ENCODE measurements around the gene TAF7. TPM values are rescaled to one million over a fixed set of nuclear protein-coding genes. Genes with fewer than 3 reads are reported as not detected.
"Not testable (repeated sequence)": the region's sequence is repeated elsewhere in the genome, so short reads cannot be mapped to it uniquely, and the experiment has no call there.

Gene TAF7
- total RNA-seq, 4 donors from 2014 or later = 44.0 to 65.9 (median 59.1) TPM

DNA sequence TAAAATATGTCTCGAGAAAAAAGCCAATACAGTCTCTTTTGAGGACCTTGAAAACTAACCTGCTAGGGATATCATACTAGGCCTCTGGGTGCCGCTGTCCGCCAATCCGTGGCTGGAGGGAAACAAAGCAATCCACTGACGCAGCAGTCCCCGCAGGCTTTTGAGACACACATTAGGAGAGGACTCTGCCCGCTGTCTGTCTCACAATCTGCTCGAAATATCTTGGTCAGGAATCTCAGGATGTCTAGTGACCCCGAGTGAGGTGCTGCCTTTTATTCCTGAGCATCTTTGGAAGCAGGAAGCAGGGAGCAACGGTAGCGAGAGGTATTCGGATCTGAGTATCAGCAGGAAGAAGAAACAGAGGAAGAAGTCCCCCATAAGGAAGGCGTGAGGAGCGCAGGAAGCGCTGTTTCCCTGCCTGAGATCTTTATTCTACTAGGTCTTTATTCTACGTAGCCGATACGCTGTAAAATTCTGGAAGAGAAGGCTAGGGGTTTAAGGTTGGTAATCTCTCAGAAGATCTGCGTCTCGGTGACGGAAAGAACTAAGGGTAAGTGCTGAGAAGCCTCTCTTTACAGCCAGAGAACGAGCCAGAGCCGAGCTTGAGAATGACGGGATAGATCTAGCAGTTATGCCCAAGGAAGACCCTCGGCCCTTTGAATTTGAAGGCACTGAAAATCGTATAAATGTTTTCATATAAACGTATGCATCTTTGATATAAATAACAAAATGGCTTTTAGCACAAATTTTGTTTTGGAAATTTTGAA lies 5.7 kb upstream of the TAF7 start:
- DNase-seq (ENCODE audit: extremely low spot score) = no peak
- Histone ChIP-seq H3K27ac (replicated peaks in 1 of 4) (peak overlapping the region; percentile 29 to 68 (median 62)), H3K4me1 (peaks cover 0 to 13% (median 6%) of the 10 kb centered on the region in 4 donors), H3K27me3 (peaks cover 0 to 2% (median 0%) of the 10 kb centered on the region in 4 donors), H3K9me3 (peaks cover 0 to 70% (median 45%) of the 10 kb centered on the region in 4 donors), H3K36me3 (no peaks in the 10 kb centered on the region), H3K4me3 (peak overlapping the region; percentile 39 to 55 (median 48))
- WGBS = 9% methylated on average over 25 of the region's 27 CpGs
- TF ChIP-seq EP300 (IDR thresholded peaks at IDR 0.05) (no peak), POLR2A (IDR thresholded peaks at IDR 0.05; ENCODE audit: low read depth) (no peak), POLR2AphosphoS5 (IDR thresholded peaks at IDR 0.05) (peak in 1 of 2 donors; percentile 59)
- TF ChIP-seq, protein P1, sequence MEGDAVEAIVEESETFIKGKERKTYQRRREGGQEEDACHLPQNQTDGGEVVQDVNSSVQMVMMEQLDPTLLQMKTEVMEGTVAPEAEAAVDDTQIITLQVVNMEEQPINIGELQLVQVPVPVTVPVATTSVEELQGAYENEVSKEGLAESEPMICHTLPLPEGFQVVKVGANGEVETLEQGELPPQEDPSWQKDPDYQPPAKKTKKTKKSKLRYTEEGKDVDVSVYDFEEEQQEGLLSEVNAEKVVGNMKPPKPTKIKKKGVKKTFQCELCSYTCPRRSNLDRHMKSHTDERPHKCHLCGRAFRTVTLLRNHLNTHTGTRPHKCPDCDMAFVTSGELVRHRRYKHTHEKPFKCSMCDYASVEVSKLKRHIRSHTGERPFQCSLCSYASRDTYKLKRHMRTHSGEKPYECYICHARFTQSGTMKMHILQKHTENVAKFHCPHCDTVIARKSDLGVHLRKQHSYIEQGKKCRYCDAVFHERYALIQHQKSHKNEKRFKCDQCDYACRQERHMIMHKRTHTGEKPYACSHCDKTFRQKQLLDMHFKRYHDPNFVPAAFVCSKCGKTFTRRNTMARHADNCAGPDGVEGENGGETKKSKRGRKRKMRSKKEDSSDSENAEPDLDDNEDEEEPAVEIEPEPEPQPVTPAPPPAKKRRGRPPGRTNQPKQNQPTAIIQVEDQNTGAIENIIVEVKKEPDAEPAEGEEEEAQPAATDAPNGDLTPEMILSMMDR (IDR thresholded peaks at IDR 0.05) = peak; percentile 38 to 61 (median 56)
- intact Hi-C loops (cut with DNase I) = no loop called here

DNA sequence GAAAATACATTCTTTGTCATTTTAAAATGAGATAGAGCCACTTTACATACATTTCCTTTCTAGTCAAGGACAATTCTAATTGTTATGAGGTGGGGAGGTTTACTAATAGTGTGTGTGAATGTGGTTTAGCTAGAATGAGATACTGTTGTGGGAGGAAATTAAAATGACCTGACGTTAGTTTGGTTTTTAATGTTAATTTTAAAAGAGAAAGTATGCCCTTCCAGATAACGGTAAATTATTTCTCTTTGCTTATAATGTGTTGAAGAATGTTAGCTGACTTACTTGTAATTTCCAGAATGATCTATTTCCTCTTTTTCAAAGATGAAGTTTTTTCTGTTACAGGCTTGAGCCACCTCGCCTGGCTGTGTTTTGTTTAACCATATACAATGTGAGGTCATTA lies 1.7 kb upstream of the TAF7 start:
- peaks cover 4 to 21% (median 9%) of the 10 kb centered on the region in 4 donors for H3K4me1 ChIP-seq
- TF ChIP-seq, protein P1 (IDR thresholded peaks at IDR 0.05) = no peak
- no peak for TF ChIP-seq POLR2AphosphoS5 (IDR thresholded peaks at IDR 0.05)
- TF ChIP-seq EP300 (IDR thresholded peaks at IDR 0.05) = no peak
- no peak for TF ChIP-seq POLR2A (IDR thresholded peaks at IDR 0.05; ENCODE audit: low read depth)
- H3K27ac ChIP-seq (replicated peaks in 1 of 4) = no peak overlapping the region
- intact Hi-C loops (cut with DNase I) = loop anchor here (5.0 kb wide), 1 partner anchor 235 kb away; no protein-coding TSS in a partner anchor
- DNase-seq (ENCODE audit: extremely low spot score) = no peak
- peaks cover 17 to 26% (median 23%) of the 10 kb centered on the region in 4 donors for H3K36me3 ChIP-seq
- H3K4me3 ChIP-seq = no peak overlapping the region
- WGBS = 94% methylated on average over 3 of the region's 3 CpGs
- H3K27me3 ChIP-seq = no peaks in the 10 kb centered on the region
- peaks cover 23 to 64% (median 42%) of the 10 kb centered on the region in 4 donors for H3K9me3 ChIP-seq

DNA sequence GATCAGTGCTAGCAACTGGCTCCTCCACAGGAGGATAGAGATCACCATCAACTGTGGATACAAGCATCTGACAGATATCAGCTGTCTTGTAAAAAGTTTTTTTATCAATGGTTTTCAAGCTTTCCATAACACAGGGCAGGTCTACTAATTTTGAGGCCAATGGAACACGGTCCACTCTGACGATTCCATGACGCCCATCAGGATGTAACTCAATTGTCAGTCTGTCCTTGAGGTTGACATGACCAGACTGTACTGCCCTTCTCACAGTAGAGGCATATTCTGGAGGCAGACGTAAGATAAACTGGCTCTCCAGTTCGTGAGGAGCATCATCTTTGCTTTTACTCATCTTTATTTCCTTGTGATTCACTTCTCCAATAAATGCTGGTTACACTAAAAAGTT lies 885 bp downstream of the TAF7 start:
- no peaks in the 10 kb centered on the region for H3K27me3 ChIP-seq
- no peak for TF ChIP-seq POLR2A (IDR thresholded peaks at IDR 0.05; ENCODE audit: low read depth)
- TF ChIP-seq EP300 (IDR thresholded peaks at IDR 0.05) = no peak
- no peak for TF ChIP-seq POLR2AphosphoS5 (IDR thresholded peaks at IDR 0.05)
- TF ChIP-seq, protein P1 (IDR thresholded peaks at IDR 0.05) = no peak
- H3K9me3 ChIP-seq = peaks cover 23 to 76% (median 62%) of the 10 kb centered on the region in 4 donors
- peaks cover 4 to 11% (median 7%) of the 10 kb centered on the region in 4 donors for H3K4me1 ChIP-seq
- peaks cover 18 to 46% (median 42%) of the 10 kb centered on the region in 4 donors for H3K36me3 ChIP-seq
- DNase-seq (ENCODE audit: extremely low spot score) = no peak
- H3K27ac ChIP-seq (replicated peaks in 1 of 4) = peak overlapping the region in 1 of 4 donors; percentile 90
- intact Hi-C loops (cut with DNase I) = loop anchor here (5.0 kb wide), 1 partner anchor 238 kb away; no protein-coding TSS in a partner anchor
- 68% methylated on average over 5 of the region's 5 CpGs for WGBS
- peak overlapping the region; percentile 58 to 74 (median 70) for H3K4me3 ChIP-seq

DNA sequence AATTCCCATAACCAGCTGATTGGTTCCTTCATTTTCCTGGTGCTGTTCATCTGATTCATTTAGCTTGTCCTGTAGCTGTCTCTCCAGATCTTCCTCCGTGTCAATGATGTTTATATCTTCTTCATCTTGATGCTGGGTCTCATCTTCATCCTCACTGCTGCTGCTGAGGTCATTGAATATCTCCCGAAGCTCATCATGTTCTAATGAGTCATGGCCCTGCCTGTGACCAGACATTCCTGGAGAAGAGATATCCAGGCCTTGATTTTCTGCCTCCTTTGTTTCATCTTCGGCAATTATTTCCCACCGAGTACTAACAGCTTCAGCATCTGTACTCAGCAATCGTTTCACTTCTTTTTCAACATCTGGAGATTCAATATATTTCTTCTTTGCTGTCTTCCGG lies 1.4 kb downstream of the TAF7 start:
- Histone ChIP-seq H3K27ac (replicated peaks in 1 of 4) (no peak overlapping the region), H3K9me3 (peaks cover 23 to 81% (median 66%) of the 10 kb centered on the region in 4 donors), H3K36me3 (peaks cover 18 to 46% (median 42%) of the 10 kb centered on the region in 4 donors), H3K27me3 (no peaks in the 10 kb centered on the region), H3K4me3 (peak overlapping the region in 2 of 4 donors; percentile 3 to 74), H3K4me1 (peaks cover 4 to 11% (median 7%) of the 10 kb centered on the region in 4 donors)
- TF ChIP-seq, protein P1 (IDR thresholded peaks at IDR 0.05) = no peak
- no peak for TF ChIP-seq POLR2A (IDR thresholded peaks at IDR 0.05; ENCODE audit: low read depth)
- no peak for TF ChIP-seq POLR2AphosphoS5 (IDR thresholded peaks at IDR 0.05)
- TF ChIP-seq EP300 (IDR thresholded peaks at IDR 0.05) = no peak
- no peak for DNase-seq (ENCODE audit: extremely low spot score)
- WGBS = 93% methylated on average over 6 of the region's 6 CpGs
- intact Hi-C loops (cut with DNase I) = no loop called here

DNA sequence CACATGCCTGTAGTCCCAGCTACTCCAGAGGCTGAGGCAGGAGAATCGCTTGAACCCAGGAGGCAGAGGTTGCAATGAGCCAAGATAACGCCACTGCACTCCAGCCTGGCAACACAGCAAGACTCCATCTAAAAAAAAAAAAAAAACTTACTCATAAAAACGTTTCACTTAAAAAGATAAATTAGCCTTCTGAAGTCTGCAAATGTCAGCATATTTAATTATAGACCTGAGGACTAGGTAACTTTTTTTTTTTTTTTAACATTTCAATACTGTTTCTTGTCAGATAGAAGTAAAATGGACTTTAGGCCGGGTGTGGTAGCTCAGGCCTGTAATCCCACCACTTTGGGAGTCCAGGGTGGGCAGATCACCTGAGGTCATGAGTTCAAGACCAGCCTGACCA lies 3.6 kb downstream of the TAF7 start:
- intact Hi-C loops (cut with DNase I); H3K27me3 ChIP-seq; DNase-seq (ENCODE audit: extremely low spot score); H3K4me3 ChIP-seq; H3K27ac ChIP-seq (replicated peaks in 1 of 4): not testable (repeated sequence)
- Histone ChIP-seq H3K4me1 (peaks cover 4 to 11% (median 7%) of the 10 kb centered on the region in 4 donors), H3K36me3 (peaks cover 18 to 61% (median 42%) of the 10 kb centered on the region in 4 donors), H3K9me3 (peaks cover 29 to 93% (median 85%) of the 10 kb centered on the region in 4 donors)
- WGBS = 89% methylated on average over 4 of the region's 4 CpGs
